Mesothelial cell of epicardium (in vitro differentiated cells): ENCODE measurements around the gene COIL. TPM values are rescaled to one million over a fixed set of nuclear protein-coding genes. Genes with fewer than 3 reads are reported as not detected.

Source experiments
- DNase-seq, 2 experiments: peaks; one replicate each; pipeline ENCODE4 v3.0.0; 2021; ENCODE audit warnings: low spot score in 2 of 2; ENCODE audit not compliant: unreplicated experiment in 2 of 2
- H3K27ac Mint-ChIP-seq: 2 replicates; pipeline ENCODE4 v1.8.0; 2021; ENCODE audit warnings: mixed read lengths
- H3K27me3 Mint-ChIP-seq: 2 replicates; pipeline ENCODE4 v1.8.0; 2021; ENCODE audit warnings: low read depth, mixed read lengths
- H3K36me3 Mint-ChIP-seq: 2 replicates; pipeline ENCODE4 v1.8.0; 2021; ENCODE audit warnings: mixed read lengths
- H3K4me1 Mint-ChIP-seq: 2 replicates; pipeline ENCODE4 v1.8.0; 2021; ENCODE audit warnings: mixed read lengths
- H3K4me3 Mint-ChIP-seq: 2 replicates; pipeline ENCODE4 v1.8.0; 2021; ENCODE audit warnings: mild to moderate bottlenecking, moderate library complexity, mixed read lengths
- H3K9me3 Mint-ChIP-seq: 2 replicates; pipeline ENCODE4 v1.8.0; 2021; ENCODE audit warnings: mixed read lengths
- total RNA-seq: library from RNA; stranded (reverse); gene quantifications from 3 replicates; pipeline ENCODE4 v1.2.1, GENCODE V29; 2021
- TF ChIP-seq, protein P1 (sequence below): fragments of 200-600 bp; sonication (generic); IDR thresholded peaks from one replicate; pipeline ENCODE4 v1.5.0; 2021; ENCODE audit warnings: antibody characterized with exemption; ENCODE audit not compliant: unreplicated experiment

Gene COIL
- total RNA-seq, 1 donor from 2014 or later, result 23.0 TPM

DNA sequence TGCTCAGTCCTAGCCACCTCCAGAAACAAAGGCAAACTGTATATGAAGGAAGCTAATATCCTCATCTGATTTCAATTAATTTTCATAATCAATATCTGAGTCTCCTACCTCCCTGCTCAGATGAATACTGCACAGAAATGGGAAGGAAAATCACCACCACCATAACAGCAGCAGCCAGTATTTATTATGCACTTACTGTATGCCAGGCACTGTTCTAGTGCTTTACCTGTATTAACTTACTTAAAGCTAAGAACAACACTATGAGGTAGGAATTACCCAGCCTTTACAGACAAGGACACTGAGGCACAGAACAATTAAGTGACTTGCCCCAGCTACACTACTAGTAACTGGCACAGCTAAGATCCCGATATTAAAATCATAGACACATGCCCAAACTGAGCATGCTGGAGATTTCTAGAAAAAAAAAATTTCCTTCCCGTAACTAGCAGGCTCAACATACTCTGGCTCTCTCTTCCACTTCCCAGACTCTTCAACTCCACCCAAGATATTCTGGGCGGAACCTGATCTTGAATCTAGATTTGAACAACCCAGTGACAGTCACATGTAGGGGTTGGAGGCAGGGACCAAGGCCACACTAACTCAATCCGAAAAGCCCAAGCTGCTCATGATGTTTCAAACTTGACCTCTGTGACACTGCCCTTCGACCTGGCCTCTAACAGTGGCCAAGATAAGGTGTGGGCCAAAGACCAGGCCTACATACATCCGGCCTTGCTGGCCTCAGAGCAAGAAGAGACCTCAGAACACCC lies 50.9 kb downstream of the COIL start:
- TF ChIP-seq, protein P1, sequence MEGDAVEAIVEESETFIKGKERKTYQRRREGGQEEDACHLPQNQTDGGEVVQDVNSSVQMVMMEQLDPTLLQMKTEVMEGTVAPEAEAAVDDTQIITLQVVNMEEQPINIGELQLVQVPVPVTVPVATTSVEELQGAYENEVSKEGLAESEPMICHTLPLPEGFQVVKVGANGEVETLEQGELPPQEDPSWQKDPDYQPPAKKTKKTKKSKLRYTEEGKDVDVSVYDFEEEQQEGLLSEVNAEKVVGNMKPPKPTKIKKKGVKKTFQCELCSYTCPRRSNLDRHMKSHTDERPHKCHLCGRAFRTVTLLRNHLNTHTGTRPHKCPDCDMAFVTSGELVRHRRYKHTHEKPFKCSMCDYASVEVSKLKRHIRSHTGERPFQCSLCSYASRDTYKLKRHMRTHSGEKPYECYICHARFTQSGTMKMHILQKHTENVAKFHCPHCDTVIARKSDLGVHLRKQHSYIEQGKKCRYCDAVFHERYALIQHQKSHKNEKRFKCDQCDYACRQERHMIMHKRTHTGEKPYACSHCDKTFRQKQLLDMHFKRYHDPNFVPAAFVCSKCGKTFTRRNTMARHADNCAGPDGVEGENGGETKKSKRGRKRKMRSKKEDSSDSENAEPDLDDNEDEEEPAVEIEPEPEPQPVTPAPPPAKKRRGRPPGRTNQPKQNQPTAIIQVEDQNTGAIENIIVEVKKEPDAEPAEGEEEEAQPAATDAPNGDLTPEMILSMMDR, result no peak
- no peak for DNase-seq
- Mint-ChIP-seq H3K4me3 (no peak overlapping the region), H3K27me3 (no peaks in the 10 kb centered on the region), H3K9me3 (no peaks in the 10 kb centered on the region), H3K4me1 (peaks cover 20% of the 10 kb centered on the region), H3K27ac (no peak overlapping the region), H3K36me3 (peaks cover 24% of the 10 kb centered on the region)

DNA sequence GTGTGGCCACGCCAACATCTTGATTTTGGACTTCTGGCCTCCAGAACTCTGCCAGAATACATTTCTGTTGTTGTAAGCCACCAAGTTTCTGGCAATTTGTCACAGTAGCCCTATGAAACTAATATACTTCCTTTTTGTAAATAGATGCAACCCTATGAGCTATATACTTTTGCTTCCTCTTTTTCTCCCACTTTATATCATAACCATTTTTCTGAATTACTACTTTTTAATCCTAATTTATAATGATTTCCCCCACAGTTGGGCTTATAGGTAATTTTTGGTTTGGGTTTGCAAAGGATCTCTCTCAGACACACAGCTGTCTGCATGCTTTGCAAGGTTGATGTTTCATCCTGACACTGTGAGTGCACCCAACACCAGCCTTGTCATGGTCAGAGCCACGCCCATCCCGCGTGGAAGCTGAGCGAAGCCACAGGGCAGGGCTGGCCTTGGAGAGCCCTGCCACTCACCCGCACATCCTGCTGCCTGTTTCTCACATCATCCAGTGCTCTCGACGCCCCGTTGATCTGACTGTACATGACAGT lies 52.8 kb downstream of the COIL start:
- H3K27ac Mint-ChIP-seq, result no peak overlapping the region
- H3K4me1 Mint-ChIP-seq, result peaks cover 14% of the 10 kb centered on the region
- no peaks in the 10 kb centered on the region for H3K27me3 Mint-ChIP-seq
- DNase-seq, result no peak
- no peak overlapping the region for H3K4me3 Mint-ChIP-seq
- peaks cover 4% of the 10 kb centered on the region for H3K9me3 Mint-ChIP-seq
- TF ChIP-seq, protein P1, result no peak
- peaks cover 40% of the 10 kb centered on the region for H3K36me3 Mint-ChIP-seq

- H3K27me3 Mint-ChIP-seq, result no peaks in the 10 kb centered on the region
- peaks cover 50% of the 10 kb centered on the region for H3K36me3 Mint-ChIP-seq
- H3K4me3 Mint-ChIP-seq, result no peak overlapping the region
- TF ChIP-seq, protein P1, result no peak
- no peak overlapping the region for H3K27ac Mint-ChIP-seq
- H3K4me1 Mint-ChIP-seq, result no peaks in the 10 kb centered on the region
- no peak for DNase-seq
- H3K9me3 Mint-ChIP-seq, result peaks cover 4% of the 10 kb centered on the region
These were observed 57.3 kb downstream of the COIL start for GRCh38 chr17:56903560-56903959.

DNA sequence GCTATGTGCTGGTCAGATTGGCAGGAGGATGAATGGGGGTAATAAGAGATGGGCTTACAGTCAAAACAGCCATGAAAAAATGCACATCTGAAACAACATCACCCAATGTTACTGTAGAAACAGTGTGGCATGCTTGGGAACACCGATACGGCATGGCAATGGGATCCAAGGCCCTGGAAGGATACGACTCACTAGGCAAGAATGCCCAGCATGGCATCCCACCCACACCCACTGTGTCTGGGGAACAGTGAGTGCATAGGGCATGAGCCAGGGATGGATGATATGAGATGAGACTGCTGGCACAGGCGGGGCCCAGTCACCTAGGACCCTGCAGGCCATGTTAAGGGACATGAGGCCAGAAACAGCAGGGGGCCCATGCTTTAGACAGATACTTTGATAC lies 58.5 kb downstream of the COIL start:
- H3K36me3 Mint-ChIP-seq, result peaks cover 52% of the 10 kb centered on the region
- TF ChIP-seq, protein P1, result no peak
- H3K9me3 Mint-ChIP-seq, result peaks cover 4% of the 10 kb centered on the region
- H3K4me3 Mint-ChIP-seq, result no peak overlapping the region
- H3K27me3 Mint-ChIP-seq, result no peaks in the 10 kb centered on the region
- no peaks in the 10 kb centered on the region for H3K4me1 Mint-ChIP-seq
- H3K27ac Mint-ChIP-seq, result no peak overlapping the region
- DNase-seq, result no peak

- DNase-seq, result no peak
- Mint-ChIP-seq H3K36me3 (peaks cover 53% of the 10 kb centered on the region), H3K27me3 (no peaks in the 10 kb centered on the region), H3K27ac (no peak overlapping the region), H3K4me1 (peaks cover 5% of the 10 kb centered on the region), H3K9me3 (peaks cover 4% of the 10 kb centered on the region), H3K4me3 (no peak overlapping the region)
- TF ChIP-seq, protein P1, result no peak
These were observed 61.4 kb downstream of the COIL start for GRCh38 chr17:56899403-56899802.
